ENCODE measurements around the gene RMI1.

GRCh38 chr9:83981126-83981871, 694 bp downstream of the RMI1 start:
- TF ChIP-seq CTCF (IDR thresholded peaks at IDR 0.05) (no peak), EP300 (IDR thresholded peaks at IDR 0.05) (no peak), POLR2A (IDR thresholded peaks at IDR 0.05) (no peak)

All from ovary (tissue), 3 donors.